AG04450 (cell line): ENCODE measurements around the gene KPNA6. TPM values are rescaled to one million over a fixed set of nuclear protein-coding genes. Genes with fewer than 3 reads are reported as not detected.
"Not testable (repeated sequence)": the region's sequence is repeated elsewhere in the genome, so short reads cannot be mapped to it uniquely, and the experiment has no call there.

Experiments used
- CTCF ChIA-PET: fragments of 300-600, 350-600 bp; formaldehyde crosslinking; extraction: SDS; loops from one replicate; lab custom pipeline; 2022; ENCODE audit warnings: antibody characterized with exemption, inconsistent platforms; lab: Charles Lee
- POLR2A ChIA-PET: fragments of 350-600 bp; formaldehyde crosslinking; extraction: SDS; loops from one replicate; lab custom pipeline; 2021; ENCODE audit warnings: antibody characterized with exemption, inconsistent platforms; lab: Yijun Ruan, JAX
- DNase-seq: peaks from one replicate; pipeline ENCODE4 v3.0.0-alpha.2; 2011; ENCODE audit warnings: low read depth, low spot score
- H3K27ac ChIP-seq: one replicate; pipeline ENCODE4 v1.5.1; 2012; ENCODE audit warnings: low read depth, low read length, control low read depth
- H3K27me3 ChIP-seq: one replicate; pipeline ENCODE4 v1.6.0; 2012; ENCODE audit warnings: low read length; ENCODE audit not compliant: control insufficient read depth, insufficient read depth
- H3K4me3 ChIP-seq: 2 replicates; pipeline ENCODE4 v1.5.1; 2011; ENCODE audit warnings: mild to moderate bottlenecking, low read depth, low read length, control low read depth
- H3K9me3 ChIP-seq: 2 replicates; pipeline ENCODE4 v1.5.1; 2012; ENCODE audit warnings: low read length; ENCODE audit not compliant: control insufficient read depth, insufficient read depth
- polyA plus RNA-seq: library from polyadenylated mRNA; depleted of rRNA; stranded (reverse); fragments of >200 nt; gene quantifications from 2 replicates; pipeline ENCODE4 v1.2.3, GENCODE V29; 2011
- TF ChIP-seq, protein P1 (sequence below): IDR thresholded peaks from 2 replicates; pipeline ENCODE4 v1.5.1; 2011; ENCODE audit warnings: low read depth, low read length, control low read depth, inconsistent platforms

Gene KPNA6
- polyA plus RNA-seq, 1 experiment, result 45.9 TPM

DNA sequence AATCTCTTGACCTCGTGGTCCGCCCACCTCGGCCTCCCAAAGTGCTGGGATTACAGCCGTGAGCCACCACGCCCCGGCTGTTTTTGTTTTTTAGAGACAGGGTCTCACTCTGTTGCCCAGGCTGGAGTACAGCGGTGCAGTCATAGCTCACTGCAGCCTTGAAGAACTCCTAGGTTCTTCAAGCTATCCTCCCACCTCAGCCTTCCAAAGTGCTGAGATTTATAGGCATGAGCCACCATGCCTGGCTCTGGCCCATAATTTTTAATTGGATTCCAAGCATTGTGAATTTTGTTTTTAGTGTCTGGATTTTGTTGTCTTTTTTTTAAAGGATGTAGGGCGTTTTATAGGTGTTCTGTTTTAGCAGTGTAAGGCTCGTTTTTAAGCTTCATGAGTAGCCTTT is 43.0 kb downstream of the KPNA6 start:
- peak overlapping the region; percentile 55 for H3K27ac ChIP-seq
- H3K27me3 ChIP-seq, result no peaks in the 10 kb centered on the region
- DNase-seq, result no peak
- TF ChIP-seq, protein P1, sequence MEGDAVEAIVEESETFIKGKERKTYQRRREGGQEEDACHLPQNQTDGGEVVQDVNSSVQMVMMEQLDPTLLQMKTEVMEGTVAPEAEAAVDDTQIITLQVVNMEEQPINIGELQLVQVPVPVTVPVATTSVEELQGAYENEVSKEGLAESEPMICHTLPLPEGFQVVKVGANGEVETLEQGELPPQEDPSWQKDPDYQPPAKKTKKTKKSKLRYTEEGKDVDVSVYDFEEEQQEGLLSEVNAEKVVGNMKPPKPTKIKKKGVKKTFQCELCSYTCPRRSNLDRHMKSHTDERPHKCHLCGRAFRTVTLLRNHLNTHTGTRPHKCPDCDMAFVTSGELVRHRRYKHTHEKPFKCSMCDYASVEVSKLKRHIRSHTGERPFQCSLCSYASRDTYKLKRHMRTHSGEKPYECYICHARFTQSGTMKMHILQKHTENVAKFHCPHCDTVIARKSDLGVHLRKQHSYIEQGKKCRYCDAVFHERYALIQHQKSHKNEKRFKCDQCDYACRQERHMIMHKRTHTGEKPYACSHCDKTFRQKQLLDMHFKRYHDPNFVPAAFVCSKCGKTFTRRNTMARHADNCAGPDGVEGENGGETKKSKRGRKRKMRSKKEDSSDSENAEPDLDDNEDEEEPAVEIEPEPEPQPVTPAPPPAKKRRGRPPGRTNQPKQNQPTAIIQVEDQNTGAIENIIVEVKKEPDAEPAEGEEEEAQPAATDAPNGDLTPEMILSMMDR, result no peak
- no peak overlapping the region for H3K4me3 ChIP-seq
- H3K9me3 ChIP-seq, result peaks cover 7% of the 10 kb centered on the region; the same call in 1 of the 2 replicates
- CTCF ChIA-PET, result interaction anchor here (0.5 to 1.6 kb wide), 3 partner anchors 31 to 112 kb away, joined by 3 to 6 read pairs (median 4); partner anchors contain the start of gene KPNA6
- POLR2A ChIA-PET, result interaction anchor here (0.6 to 1.4 kb wide), 5 partner anchors 17 to 78 kb away, joined by 3 to 6 read pairs (median 3); partner anchors contain the start of genes TMEM39B and TXLNA

DNA sequence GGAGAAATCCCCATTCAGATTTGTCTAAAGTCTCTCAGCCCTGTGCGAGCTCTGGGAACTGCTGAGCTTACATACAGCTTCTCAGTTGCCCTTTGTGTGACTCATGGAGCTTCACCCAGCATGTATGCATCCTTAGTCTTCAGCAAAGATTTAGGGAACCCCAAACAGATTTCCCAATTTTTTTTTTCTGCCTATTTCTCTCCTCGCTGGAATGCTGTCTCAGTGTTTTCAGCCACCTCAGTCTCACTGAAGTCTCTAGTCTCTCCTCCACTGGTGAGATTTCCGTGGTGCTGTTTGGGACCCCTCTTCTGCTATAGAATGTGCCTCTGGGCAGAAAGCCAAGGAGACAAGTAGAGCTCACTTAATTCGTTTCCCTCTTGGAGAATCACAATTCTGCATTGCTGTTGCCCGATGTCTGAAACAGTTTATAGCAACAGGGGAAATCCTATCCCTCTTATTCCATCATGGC is 43.5 kb downstream of the KPNA6 start:
- POLR2A ChIA-PET, result interaction anchor here (0.6 to 1.4 kb wide), 5 partner anchors 18 to 78 kb away, joined by 3 to 6 read pairs (median 3); partner anchors contain the start of genes TMEM39B and TXLNA
- TF ChIP-seq, protein P1, result no peak
- Histone ChIP-seq H3K4me3 (peak overlapping the region; percentile 18), H3K27me3 (no peaks in the 10 kb centered on the region), H3K27ac (peak overlapping the region; percentile 55), H3K9me3 (peaks cover 7% of the 10 kb centered on the region; the same call in 1 of the 2 replicates)
- CTCF ChIA-PET, result interaction anchor here (0.5 to 1.6 kb wide), 3 partner anchors 32 to 112 kb away, joined by 3 to 6 read pairs (median 4); partner anchors contain the start of gene KPNA6
- DNase-seq, result peak; percentile 55

DNA sequence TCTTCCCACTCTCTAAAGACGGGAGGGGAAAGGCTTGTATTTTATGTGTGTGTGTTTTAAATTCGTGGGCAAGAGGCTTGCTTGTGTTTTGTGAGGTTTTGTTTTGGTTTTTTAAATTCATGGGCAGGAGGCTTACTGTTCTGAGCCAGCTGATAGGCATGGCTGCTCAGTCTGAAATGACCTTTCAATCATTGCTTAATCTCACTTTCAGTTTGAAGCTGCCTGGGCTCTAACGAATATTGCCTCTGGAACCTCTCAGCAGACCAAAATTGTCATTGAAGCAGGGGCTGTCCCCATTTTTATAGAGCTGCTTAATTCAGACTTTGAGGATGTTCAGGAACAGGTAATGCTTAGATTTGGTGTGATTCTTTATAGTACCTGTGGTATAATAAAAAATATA is 51.3 kb downstream of the KPNA6 start:
- POLR2A ChIA-PET, result no interaction called here
- DNase-seq, result no peak
- H3K9me3 ChIP-seq, result no peaks in the 10 kb centered on the region
- CTCF ChIA-PET, result no interaction called here
- TF ChIP-seq, protein P1, result no peak
- H3K27ac ChIP-seq, result no peak overlapping the region
- H3K27me3 ChIP-seq, result no peaks in the 10 kb centered on the region
- no peak overlapping the region for H3K4me3 ChIP-seq

DNA sequence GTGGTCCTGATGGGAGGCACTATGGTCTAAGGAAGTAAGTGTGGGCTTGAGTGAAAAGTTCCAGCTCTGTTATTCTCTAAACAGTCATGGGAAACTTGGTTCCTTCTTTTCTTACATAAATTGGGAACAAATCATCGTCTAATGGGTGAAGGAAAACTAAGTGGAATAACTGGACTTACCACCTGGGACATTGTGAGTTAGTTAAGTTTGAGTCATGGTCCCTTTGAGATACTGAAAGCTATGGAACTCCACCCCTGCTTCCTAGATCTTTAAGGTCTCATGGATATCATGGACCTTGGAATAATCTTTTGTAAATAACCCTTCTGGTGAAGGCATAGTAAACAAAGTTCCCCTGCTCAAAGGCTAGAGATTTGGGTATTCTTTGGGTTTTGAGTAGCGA is 55.5 kb downstream of the KPNA6 start:
- no peaks in the 10 kb centered on the region for H3K27me3 ChIP-seq
- H3K27ac ChIP-seq, result no peak overlapping the region
- DNase-seq, result no peak
- no peak overlapping the region for H3K4me3 ChIP-seq
- ChIA-PET POLR2A (no interaction called here), CTCF (interaction anchor here (0.8 kb wide), 1 partner anchor 250 kb away, joined by 3 read pairs; no protein-coding TSS in a partner anchor)
- H3K9me3 ChIP-seq, result no peaks in the 10 kb centered on the region
- TF ChIP-seq, protein P1, result no peak

DNA sequence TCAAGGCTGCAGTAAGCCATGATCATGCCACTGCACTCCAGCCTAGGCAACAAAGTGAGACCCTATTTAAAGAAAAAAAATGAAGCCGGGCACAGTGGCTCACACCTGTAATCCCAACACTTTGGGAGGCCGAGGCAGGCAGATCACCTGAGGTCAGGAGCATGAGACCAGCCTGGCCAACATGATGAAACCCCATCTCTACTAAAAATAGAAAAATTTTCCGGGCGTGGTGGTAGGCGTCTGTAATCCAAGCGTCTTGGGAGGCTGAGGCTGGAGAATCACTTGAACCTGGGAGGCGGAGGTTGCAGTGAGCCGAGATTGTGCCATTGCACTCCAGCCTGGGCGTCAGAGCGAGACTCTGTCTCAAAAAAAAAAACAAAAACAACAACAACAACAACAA is 57.8 kb downstream of the KPNA6 start:
- H3K27me3 ChIP-seq, DNase-seq, H3K9me3 ChIP-seq, H3K4me3 ChIP-seq, POLR2A ChIA-PET, H3K27ac ChIP-seq: not testable (repeated sequence)
- CTCF ChIA-PET, result interaction anchor here (0.7 kb wide), 1 partner anchor 21 kb away, joined by 8 read pairs; no protein-coding TSS in a partner anchor
